C1 segment of cervical spinal cord (tissue), 14 donors: ENCODE data around the gene PPIAL4G.
"Not testable (repeated sequence)": the region's sequence is repeated elsewhere in the genome, so short reads cannot be mapped to it uniquely, and the experiment has no call there.

Experiments
- DNase-seq, 14 donors: peaks; one replicate each; lab custom pipeline; 2025; lab: John Stamatoyannopoulos, UW

PPIAL4G gene

GRCh38 chr1:148483029-148483428 is at the start of gene PPIAL4G:
PPIAL4G (minus strand) TSS chr1:148483302; CDS start chr1:148483252, 50 bp downstream.
- DNase-seq = not testable (repeated sequence)

GRCh38 chr1:148532158-148532557 is 49.1 kb upstream of the PPIAL4G start:
- peak in 1 of 14 donors; percentile 12 for DNase-seq

- DNase-seq = peak in 2 of 14 donors; percentile 1 to 2
Observed at GRCh38 chr1:148529101-148529567, 46.0 kb upstream of the PPIAL4G start.

GRCh38 chr1:148528591-148528990 is 45.5 kb upstream of the PPIAL4G start:
- DNase-seq = not testable (repeated sequence)

GRCh38 chr1:148526587-148526986 is 43.5 kb upstream of the PPIAL4G start:
- DNase-seq = not testable (repeated sequence)

GRCh38 chr1:148523205-148524144 is 40.4 kb upstream of the PPIAL4G start:
- not testable (repeated sequence) for DNase-seq

- peak; percentile 11 to 93 (median 68) for DNase-seq
Observed at GRCh38 chr1:148522561-148523204, 39.6 kb upstream of the PPIAL4G start.

GRCh38 chr1:148522072-148522471 is 39.0 kb upstream of the PPIAL4G start:
- DNase-seq = peak in 13 of 14 donors; percentile 11 to 89 (median 63)

- DNase-seq = not testable (repeated sequence)
Observed at GRCh38 chr1:148514310-148514709, 31.2 kb upstream of the PPIAL4G start.

- DNase-seq = not testable (repeated sequence)
Observed at GRCh38 chr1:148512571-148513184, 29.6 kb upstream of the PPIAL4G start.

- not testable (repeated sequence) for DNase-seq
Observed at GRCh38 chr1:148493933-148494332, 10.8 kb upstream of the PPIAL4G start.

- DNase-seq = not testable (repeated sequence)
Observed at GRCh38 chr1:148481134-148481533, 2.0 kb downstream of the PPIAL4G start.

GRCh38 chr1:148459694-148460093 is 23.4 kb downstream of the PPIAL4G start:
- not testable (repeated sequence) for DNase-seq

GRCh38 chr1:148458901-148459581 is 24.1 kb downstream of the PPIAL4G start:
- peak in 7 of 14 donors; percentile 12 to 51 (median 23) for DNase-seq

- DNase-seq = not testable (repeated sequence)
Observed at GRCh38 chr1:148458398-148458797, 24.7 kb downstream of the PPIAL4G start.

GRCh38 chr1:148452845-148453244 is 30.3 kb downstream of the PPIAL4G start:
- DNase-seq = peak in 1 of 14 donors; percentile 5

GRCh38 chr1:148439654-148440325 is 43.3 kb downstream of the PPIAL4G start:
- not testable (repeated sequence) for DNase-seq

- DNase-seq = no peak
Observed at GRCh38 chr1:148435406-148435805, 47.7 kb downstream of the PPIAL4G start.

- no peak for DNase-seq
Observed at GRCh38 chr1:148434832-148435231, 48.3 kb downstream of the PPIAL4G start.

GRCh38 chr1:148432916-148433317 is 50.2 kb downstream of the PPIAL4G start:
- peak in 8 of 14 donors; percentile 0 to 39 (median 26) for DNase-seq
